Keratinocyte (primary cell): ENCODE results near the gene JDP2. TPM values are rescaled to one million over a fixed set of nuclear protein-coding genes. Genes with fewer than 3 reads are reported as not detected.

Experiments used
- DNase-seq: peaks from one replicate; pipeline ENCODE4 v3.0.0-alpha.2; 2011; ENCODE audit warnings: low read depth, missing footprints, low spot score
- FAIRE-seq: peaks from 2 replicates; lab custom pipeline; 2011; peaks lifted over from hg19 to GRCh38; lab: Jason Lieb, UNC
- H2AFZ ChIP-seq: 2 replicates; pipeline ENCODE4 v1.6.0; 2012; ENCODE audit warnings: low read length, control low read depth, inconsistent platforms; ENCODE audit not compliant: control insufficient read depth
- H3K27ac ChIP-seq: 2 replicates; pipeline ENCODE4 v1.5.1; 2011; ENCODE audit warnings: low read length; ENCODE audit not compliant: control insufficient read depth, insufficient read depth
- H3K27me3 ChIP-seq: 3 replicates; pipeline ENCODE4 v1.6.0; 2011; ENCODE audit warnings: low read length; ENCODE audit not compliant: control insufficient read depth, insufficient read depth; ENCODE audit errors: extremely low read depth
- H3K36me3 ChIP-seq, 2 experiments: 2 replicates in 1 of 2; 3 replicates in 1 of 2; pipeline ENCODE4 v1.5.1; 2011; ENCODE audit warnings: low read length in 2 of 2, mild to moderate bottlenecking in 1 of 2; ENCODE audit not compliant: control insufficient read depth in 2 of 2, insufficient read depth in 2 of 2; ENCODE audit errors: extremely low read depth in 1 of 2
- H3K4me1 ChIP-seq: 3 replicates; pipeline ENCODE4 v1.5.1; 2011; ENCODE audit warnings: low read length; ENCODE audit not compliant: control insufficient read depth, insufficient read depth; ENCODE audit errors: extremely low read depth
- H3K4me2 ChIP-seq: 3 replicates; pipeline ENCODE4 v1.6.0; 2011; ENCODE audit warnings: low read depth, low read length; ENCODE audit not compliant: control insufficient read depth, insufficient read depth; ENCODE audit errors: extremely low read depth
- H3K4me3 ChIP-seq, 3 experiments: fragments of 200-600 bp in 1 of 3; sonication (generic) in 1 of 3; 2 replicates in 2 of 3; 3 replicates in 1 of 3; pipeline ENCODE4 v1.5.1; 2011 to 2016; ENCODE audit warnings: low read length in 3 of 3, mild to moderate bottlenecking in 3 of 3, control low read depth in 2 of 3, inconsistent platforms in 1 of 3, low read depth in 1 of 3, mixed read lengths in 1 of 3, mixed run types in 1 of 3, moderate library complexity in 1 of 3; ENCODE audit not compliant: control insufficient read depth in 2 of 3, insufficient read depth in 2 of 3; ENCODE audit errors: extremely low read depth in 1 of 3
- H3K79me2 ChIP-seq: 2 replicates; pipeline ENCODE4 v1.6.0; 2012; ENCODE audit warnings: low read length; ENCODE audit not compliant: control insufficient read depth, insufficient read depth
- H3K9ac ChIP-seq: 3 replicates; pipeline ENCODE4 v1.6.0; 2011; ENCODE audit warnings: low read length; ENCODE audit not compliant: control insufficient read depth, insufficient read depth; ENCODE audit errors: extremely low read depth
- H3K9me1 ChIP-seq: 3 replicates; pipeline ENCODE4 v1.6.0; 2011; ENCODE audit warnings: low read length; ENCODE audit not compliant: control insufficient read depth, insufficient read depth; ENCODE audit errors: extremely low read depth
- H3K9me3 ChIP-seq: 2 replicates; pipeline ENCODE4 v1.5.1; 2012; ENCODE audit warnings: low read depth, low read length; ENCODE audit not compliant: control insufficient read depth
- H4K20me1 ChIP-seq: 3 replicates; pipeline ENCODE4 v1.6.0; 2011; ENCODE audit warnings: low read length; ENCODE audit not compliant: control insufficient read depth, insufficient read depth; ENCODE audit errors: extremely low read depth
- EZH2 ChIP-seq: IDR thresholded peaks from one replicate; pipeline ENCODE4 v1.6.1; 2012; ENCODE audit warnings: inconsistent platforms, mild to moderate bottlenecking, low read length, moderate library complexity
- dilution Hi-C: fragments of 300-500 bp; cut with MboI; formaldehyde crosslinking; loops from one replicate; pipeline ENCODE4 v1.7.0; 2020; ENCODE audit warnings: low sequenced_read_pairs; ENCODE audit not compliant: extremely low pct_ligation_motif_present
- polyA plus RNA-seq, 5 experiments: library from polyadenylated mRNA; depleted of rRNA in 3 of 5; stranded (reverse) in 3 of 5; stranded (forward) in 1 of 5; unstranded in 1 of 5; fragments of >200 nt; gene quantifications; 1 replicate in 1 of 5; 2 replicates in 3 of 5; 3 replicates in 1 of 5; pipeline versions ENCODE4 v1.2.1 to v1.2.3, GENCODE V29; 2011 to 2012; ENCODE audit warnings: missing spikeins in 2 of 5, low read depth in 1 of 5, low replicate concordance in 1 of 5
- TF ChIP-seq, protein P1 (sequence below), 3 experiments: IDR thresholded peaks in 1 of 3; conservative IDR thresholded peaks in 1 of 3; optimal IDR thresholded peaks in 1 of 3; 2 replicates in 2 of 3; 3 replicates in 1 of 3; pipeline versions ENCODE3 to v1.5.1; 2011; ENCODE audit warnings: low read length in 3 of 3, mild to moderate bottlenecking in 3 of 3, moderate library complexity in 2 of 3, control low read depth in 1 of 3, inconsistent platforms in 1 of 3; ENCODE audit not compliant: insufficient read depth in 2 of 3; ENCODE audit errors: extremely low read depth in 1 of 3

JDP2 gene
- polyA plus RNA-seq, 1 donor (not counting 4 experiments of a cell fraction or from before 2014, with no cell fraction given): 13.5 TPM

DNA sequence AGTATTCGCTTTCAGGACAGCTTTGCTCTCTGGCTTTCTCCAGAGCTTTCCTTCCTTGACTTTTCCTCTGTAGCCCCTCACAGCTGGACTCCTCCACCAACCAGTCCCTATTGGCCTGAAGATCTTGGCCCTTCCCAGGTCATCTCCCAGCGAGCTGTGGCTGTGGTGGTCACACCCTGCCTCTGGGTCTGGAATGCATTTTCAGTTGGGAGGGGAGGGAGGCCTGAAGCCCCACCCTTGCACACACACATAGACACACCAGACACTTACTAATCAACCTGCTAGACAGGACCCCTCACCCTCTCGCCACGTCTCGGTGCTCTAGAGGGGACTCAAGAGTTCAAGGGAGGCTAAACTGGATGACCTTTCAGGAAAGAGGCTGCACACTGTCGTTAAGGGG is 13.9 kb downstream of the JDP2 start:
- Histone ChIP-seq H3K36me3 (peaks cover 14 to 33% of the 10 kb centered on the region in 2 experiments), H3K9me1 (no peaks in the 10 kb centered on the region), H3K9ac (no peak overlapping the region), H4K20me1 (peaks cover 4% of the 10 kb centered on the region), H3K4me3 (no peak overlapping the region), H3K27ac (no peak overlapping the region), H2AFZ (no peak overlapping the region), H3K4me1 (peaks cover 4% of the 10 kb centered on the region), H3K4me2 (no peak overlapping the region), H3K9me3 (no peaks in the 10 kb centered on the region), H3K79me2 (no peaks in the 10 kb centered on the region), H3K27me3 (no peaks in the 10 kb centered on the region)
- DNase-seq (no peak), FAIRE-seq (no peak)
- dilution Hi-C loops: no loop called here
- TF ChIP-seq EZH2: no peak
- TF ChIP-seq, protein P1, sequence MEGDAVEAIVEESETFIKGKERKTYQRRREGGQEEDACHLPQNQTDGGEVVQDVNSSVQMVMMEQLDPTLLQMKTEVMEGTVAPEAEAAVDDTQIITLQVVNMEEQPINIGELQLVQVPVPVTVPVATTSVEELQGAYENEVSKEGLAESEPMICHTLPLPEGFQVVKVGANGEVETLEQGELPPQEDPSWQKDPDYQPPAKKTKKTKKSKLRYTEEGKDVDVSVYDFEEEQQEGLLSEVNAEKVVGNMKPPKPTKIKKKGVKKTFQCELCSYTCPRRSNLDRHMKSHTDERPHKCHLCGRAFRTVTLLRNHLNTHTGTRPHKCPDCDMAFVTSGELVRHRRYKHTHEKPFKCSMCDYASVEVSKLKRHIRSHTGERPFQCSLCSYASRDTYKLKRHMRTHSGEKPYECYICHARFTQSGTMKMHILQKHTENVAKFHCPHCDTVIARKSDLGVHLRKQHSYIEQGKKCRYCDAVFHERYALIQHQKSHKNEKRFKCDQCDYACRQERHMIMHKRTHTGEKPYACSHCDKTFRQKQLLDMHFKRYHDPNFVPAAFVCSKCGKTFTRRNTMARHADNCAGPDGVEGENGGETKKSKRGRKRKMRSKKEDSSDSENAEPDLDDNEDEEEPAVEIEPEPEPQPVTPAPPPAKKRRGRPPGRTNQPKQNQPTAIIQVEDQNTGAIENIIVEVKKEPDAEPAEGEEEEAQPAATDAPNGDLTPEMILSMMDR (optimal IDR thresholded peaks at IDR 0.05 in 1 of 3, IDR thresholded peaks at IDR 0.05 in 1 of 3, conservative IDR thresholded peaks at IDR 0.05 in 1 of 3; ENCODE audit: extremely low read depth in 1 of 3, insufficient read depth in 2 of 3, low read length in 3 of 3): no peak

DNA sequence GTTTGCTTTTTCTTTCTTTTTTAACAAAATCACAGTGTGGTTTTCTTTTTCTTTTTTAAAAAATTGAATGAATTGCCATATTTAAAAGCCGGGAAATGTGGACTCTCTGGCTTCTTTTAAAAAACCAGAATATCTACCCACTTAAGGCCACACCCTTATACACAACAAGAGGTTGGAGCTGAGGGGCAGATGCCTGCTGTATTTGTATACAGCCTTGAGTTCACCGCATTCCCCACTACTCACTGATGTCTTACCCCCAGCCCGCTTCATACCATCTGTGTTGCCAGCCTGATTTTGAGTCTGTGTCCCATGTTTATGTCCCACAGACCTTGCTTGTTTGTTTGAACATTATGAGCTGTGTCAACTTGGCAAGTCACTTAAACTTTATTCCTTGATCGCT is 14.3 kb downstream of the JDP2 start:
- Histone ChIP-seq H3K4me2 (no peak overlapping the region), H3K4me1 (peaks cover 4% of the 10 kb centered on the region), H3K9ac (no peak overlapping the region), H3K36me3 (peaks cover 14 to 32% of the 10 kb centered on the region in 2 experiments), H3K27me3 (no peaks in the 10 kb centered on the region), H4K20me1 (peaks cover 4% of the 10 kb centered on the region), H3K9me3 (no peaks in the 10 kb centered on the region), H3K79me2 (no peaks in the 10 kb centered on the region), H2AFZ (no peak overlapping the region), H3K27ac (no peak overlapping the region), H3K4me3 (no peak overlapping the region), H3K9me1 (no peaks in the 10 kb centered on the region)
- dilution Hi-C loops: no loop called here
- FAIRE-seq (peak; percentile 46), DNase-seq (no peak)
- TF ChIP-seq, protein P1 (optimal IDR thresholded peaks at IDR 0.05 in 1 of 3, IDR thresholded peaks at IDR 0.05 in 1 of 3, conservative IDR thresholded peaks at IDR 0.05 in 1 of 3; ENCODE audit: extremely low read depth in 1 of 3, insufficient read depth in 2 of 3, low read length in 3 of 3): no peak
- no peak for TF ChIP-seq EZH2
